Measurements from ENCODE around the gene FRMD6.

Gene FRMD6

DNA sequence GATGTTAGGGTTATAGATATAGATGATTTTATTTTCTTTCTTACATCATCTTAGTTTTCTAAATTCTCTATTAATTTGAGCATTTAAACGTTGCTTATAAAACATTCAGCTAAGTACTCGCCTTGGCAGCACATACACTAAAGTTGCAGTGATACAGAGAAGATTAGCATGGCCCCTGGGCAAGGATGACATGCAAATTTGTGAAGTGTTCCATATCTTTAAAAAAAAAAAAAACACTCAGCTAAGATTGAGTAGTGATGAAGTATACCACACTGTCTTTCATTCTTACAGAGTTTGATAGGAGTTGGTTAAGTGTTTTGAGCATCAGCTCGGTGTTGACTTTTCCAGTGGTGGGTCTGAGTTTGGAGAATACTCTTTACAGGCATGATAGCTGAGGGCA, 72.3 kb downstream of the FRMD6 start:
- Histone ChIP-seq H3K27ac (no peak overlapping the region), H3K36me3 (peaks cover 68 to 94% (median 87%) of the 10 kb centered on the region in 3 donors), H3K4me1 (no peaks in the 10 kb centered on the region), H3K4me3 (no peak overlapping the region), H3K27me3 (no peaks in the 10 kb centered on the region), H3K9me3 (no peaks in the 10 kb centered on the region)
- no peak for TF ChIP-seq CTCF (IDR thresholded peaks at IDR 0.05)
- intact Hi-C loops (cut with DNase I; ENCODE audit: low total_unique reads): no loop called here
- DNase-seq: no peak

DNA sequence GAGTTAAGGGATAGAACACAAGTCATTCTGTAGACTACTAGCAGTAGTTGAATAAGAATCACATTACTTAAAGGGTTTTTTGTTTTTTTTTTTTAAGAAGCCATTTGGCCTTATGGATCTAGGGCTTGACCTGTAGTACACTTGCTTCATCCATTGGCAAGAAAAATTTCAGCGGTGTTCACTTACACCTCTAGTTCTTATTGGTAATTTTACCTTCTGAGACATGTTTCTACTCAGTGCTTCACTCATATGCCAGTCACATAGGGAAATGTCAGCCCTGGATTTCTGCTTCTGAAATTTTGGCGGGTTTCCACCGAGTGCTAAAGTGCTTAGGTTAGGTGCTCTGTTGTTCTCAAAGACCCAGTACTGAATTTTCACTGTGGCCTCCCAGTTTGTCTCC, 72.9 kb downstream of the FRMD6 start:
- no peak for TF ChIP-seq CTCF (IDR thresholded peaks at IDR 0.05)
- peaks cover 66 to 94% (median 87%) of the 10 kb centered on the region in 3 donors for H3K36me3 ChIP-seq
- no peaks in the 10 kb centered on the region for H3K27me3 ChIP-seq
- H3K9me3 ChIP-seq: no peaks in the 10 kb centered on the region
- no peak overlapping the region for H3K4me3 ChIP-seq
- no peak overlapping the region for H3K27ac ChIP-seq
- no peaks in the 10 kb centered on the region for H3K4me1 ChIP-seq
- no peak for DNase-seq
- intact Hi-C loops (cut with DNase I; ENCODE audit: low total_unique reads): no loop called here

- H3K4me3 ChIP-seq: no peak overlapping the region
- no peak for DNase-seq
- H3K27me3 ChIP-seq: no peaks in the 10 kb centered on the region
- H3K4me1 ChIP-seq: no peaks in the 10 kb centered on the region
- H3K36me3 ChIP-seq: peaks cover 61 to 94% (median 83%) of the 10 kb centered on the region in 3 donors
- no peak for TF ChIP-seq CTCF (IDR thresholded peaks at IDR 0.05)
- H3K9me3 ChIP-seq: no peaks in the 10 kb centered on the region
- no peak overlapping the region for H3K27ac ChIP-seq
- intact Hi-C loops (cut with DNase I; ENCODE audit: low total_unique reads): no loop called here
Measured at GRCh38 chr14:51725061-51725460, 73.4 kb downstream of the FRMD6 start.

DNA sequence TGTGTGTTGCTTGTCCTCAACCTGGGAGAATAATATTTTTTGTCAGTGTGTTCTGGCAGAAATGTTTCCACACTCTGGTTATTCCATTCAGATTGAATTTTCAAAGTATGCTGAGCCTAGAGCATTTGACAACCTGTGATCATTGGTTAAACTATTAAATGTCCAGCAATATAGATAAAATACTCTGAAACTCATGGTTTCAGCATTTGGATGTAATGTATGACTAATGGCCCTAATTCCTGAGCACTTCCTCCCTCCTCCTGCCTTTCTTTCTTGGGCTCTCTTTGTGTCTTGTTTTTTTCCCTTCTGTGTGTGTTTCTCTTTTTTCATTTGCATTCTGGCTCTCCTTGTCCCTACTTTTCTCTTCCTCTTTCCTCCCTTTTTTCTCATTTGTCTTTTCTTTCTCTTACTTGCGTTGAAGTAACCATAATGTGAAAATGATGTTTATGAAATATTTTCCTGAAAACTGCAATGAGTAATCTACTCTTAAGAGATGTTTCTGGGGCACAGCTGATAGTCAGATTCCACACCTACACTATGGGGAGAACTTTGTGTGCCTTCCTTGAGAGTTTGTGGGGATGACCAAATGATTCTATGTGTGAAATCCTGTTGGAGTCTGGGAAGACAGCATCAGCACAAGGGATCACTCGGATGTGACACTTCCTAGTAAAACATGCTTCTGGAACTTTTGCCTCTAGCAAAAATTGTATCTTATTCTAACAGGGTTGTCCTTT, 74.6 kb downstream of the FRMD6 start:
- Histone ChIP-seq H3K9me3 (no peaks in the 10 kb centered on the region), H3K4me1 (no peaks in the 10 kb centered on the region), H3K36me3 (peaks cover 49 to 83% (median 71%) of the 10 kb centered on the region in 3 donors), H3K4me3 (no peak overlapping the region), H3K27me3 (no peaks in the 10 kb centered on the region), H3K27ac (no peak overlapping the region)
- intact Hi-C loops (cut with DNase I; ENCODE audit: low total_unique reads): no loop called here
- DNase-seq: no peak
- no peak for TF ChIP-seq CTCF (IDR thresholded peaks at IDR 0.05)

DNA sequence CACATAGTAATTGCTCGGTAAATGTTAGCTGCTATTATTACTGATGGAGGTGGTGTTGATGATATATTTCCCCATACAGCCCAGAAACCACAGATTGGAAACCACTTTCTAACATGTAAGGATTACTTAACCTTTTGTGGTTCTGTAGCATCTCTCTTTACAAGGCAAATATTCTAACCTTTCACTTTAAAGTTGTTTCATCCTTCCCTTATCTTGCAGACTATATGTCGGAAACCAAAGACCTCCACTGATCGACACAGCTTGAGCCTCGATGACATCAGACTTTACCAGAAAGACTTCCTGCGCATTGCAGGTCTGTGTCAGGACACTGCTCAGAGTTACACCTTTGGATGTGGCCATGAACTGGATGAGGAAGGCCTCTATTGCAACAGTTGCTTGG, 75.8 kb downstream of the FRMD6 start:
- intact Hi-C loops (cut with DNase I; ENCODE audit: low total_unique reads): no loop called here
- TF ChIP-seq CTCF (IDR thresholded peaks at IDR 0.05): no peak

More for the DNA sequence above, 75.8 kb downstream of the FRMD6 start:
- peaks cover 39 to 71% (median 60%) of the 10 kb centered on the region in 3 donors for H3K36me3 ChIP-seq
- H3K9me3 ChIP-seq: no peaks in the 10 kb centered on the region
- H3K4me3 ChIP-seq: no peak overlapping the region
- H3K27ac ChIP-seq: no peak overlapping the region
- DNase-seq: no peak
- H3K4me1 ChIP-seq: no peaks in the 10 kb centered on the region
- no peaks in the 10 kb centered on the region for H3K27me3 ChIP-seq
